ENCODE measurements around the gene TMEM134. TPM values are rescaled to one million over a fixed set of nuclear protein-coding genes. Genes with fewer than 3 reads are reported as not detected.
"Not testable (repeated sequence)": the region's sequence is repeated elsewhere in the genome, so short reads cannot be mapped to it uniquely, and the experiment has no call there.

The TMEM134 gene
- total RNA-seq, 1 donor from 2014 or later = 38.0 TPM

DNA sequence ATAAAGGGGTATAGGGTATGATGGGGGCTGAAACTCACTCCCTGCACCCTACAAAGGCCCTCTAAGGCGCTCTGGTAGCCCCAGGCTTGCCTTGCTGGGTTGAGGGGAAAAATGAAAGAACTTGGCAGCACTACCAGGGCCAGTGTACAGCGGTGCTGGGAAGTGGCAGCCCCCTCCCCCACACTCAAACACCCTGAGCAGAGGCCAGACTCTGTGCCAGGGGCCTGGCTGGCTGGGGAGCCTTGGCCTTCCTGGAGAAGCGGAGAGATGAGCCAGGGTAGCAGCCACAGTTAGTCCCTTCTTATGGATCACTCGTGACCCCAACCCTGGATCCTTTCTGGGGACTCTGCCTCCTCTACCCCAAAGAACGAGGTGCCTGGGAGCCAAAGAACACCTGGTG is 2.7 kb downstream of the TMEM134 start:
- Histone ChIP-seq H3K9me3 (ENCODE audit: insufficient read depth, low read depth, low read length) (no peaks in the 10 kb centered on the region), H3K4me3 (ENCODE audit: insufficient read depth, low read depth, low read length) (no peak overlapping the region), H3K4me1 (ENCODE audit: insufficient read depth, low read length) (peaks cover 16% of the 10 kb centered on the region), H4K20me1 (ENCODE audit: insufficient read depth, low read length) (no peaks in the 10 kb centered on the region), H3K36me3 (ENCODE audit: insufficient read depth, low read length) (no peaks in the 10 kb centered on the region), H3K27ac (ENCODE audit: low read depth, low read length) (no peak overlapping the region), H3K9ac (ENCODE audit: low read length) (no peak overlapping the region), H3K79me2 (ENCODE audit: insufficient read depth, low read length) (peaks cover 9% of the 10 kb centered on the region), H2AFZ (ENCODE audit: low read depth, low read length) (no peak overlapping the region), H3K4me2 (ENCODE audit: low read length) (no peak overlapping the region), H3K27me3 (ENCODE audit: insufficient read depth, low read length) (no peaks in the 10 kb centered on the region)
- no peak overlapping the region for H3K4me3 Mint-ChIP-seq (ENCODE audit: unreplicated experiment)
- DNase-seq (ENCODE audit: low read depth) (no peak), FAIRE-seq (no peak)
- H3K27ac Mint-ChIP-seq (ENCODE audit: unreplicated experiment) = no peak overlapping the region
- no peaks in the 10 kb centered on the region for H3K27me3 Mint-ChIP-seq (ENCODE audit: low read depth, unreplicated experiment)
- peaks cover 5% of the 10 kb centered on the region for H3K36me3 Mint-ChIP-seq (ENCODE audit: low read depth, unreplicated experiment)
- H3K4me1 Mint-ChIP-seq (ENCODE audit: low read depth, unreplicated experiment) = peaks cover 4% of the 10 kb centered on the region
- no peaks in the 10 kb centered on the region for H3K9me3 Mint-ChIP-seq (ENCODE audit: unreplicated experiment)
- no peak for TF ChIP-seq EZH2 (IDR thresholded peaks at IDR 0.05; ENCODE audit: insufficient read depth, low read length)
- TF ChIP-seq, protein P1, sequence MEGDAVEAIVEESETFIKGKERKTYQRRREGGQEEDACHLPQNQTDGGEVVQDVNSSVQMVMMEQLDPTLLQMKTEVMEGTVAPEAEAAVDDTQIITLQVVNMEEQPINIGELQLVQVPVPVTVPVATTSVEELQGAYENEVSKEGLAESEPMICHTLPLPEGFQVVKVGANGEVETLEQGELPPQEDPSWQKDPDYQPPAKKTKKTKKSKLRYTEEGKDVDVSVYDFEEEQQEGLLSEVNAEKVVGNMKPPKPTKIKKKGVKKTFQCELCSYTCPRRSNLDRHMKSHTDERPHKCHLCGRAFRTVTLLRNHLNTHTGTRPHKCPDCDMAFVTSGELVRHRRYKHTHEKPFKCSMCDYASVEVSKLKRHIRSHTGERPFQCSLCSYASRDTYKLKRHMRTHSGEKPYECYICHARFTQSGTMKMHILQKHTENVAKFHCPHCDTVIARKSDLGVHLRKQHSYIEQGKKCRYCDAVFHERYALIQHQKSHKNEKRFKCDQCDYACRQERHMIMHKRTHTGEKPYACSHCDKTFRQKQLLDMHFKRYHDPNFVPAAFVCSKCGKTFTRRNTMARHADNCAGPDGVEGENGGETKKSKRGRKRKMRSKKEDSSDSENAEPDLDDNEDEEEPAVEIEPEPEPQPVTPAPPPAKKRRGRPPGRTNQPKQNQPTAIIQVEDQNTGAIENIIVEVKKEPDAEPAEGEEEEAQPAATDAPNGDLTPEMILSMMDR (IDR thresholded peaks at IDR 0.05; ENCODE audit: insufficient read depth, low read depth, low read length) = no peak

DNA sequence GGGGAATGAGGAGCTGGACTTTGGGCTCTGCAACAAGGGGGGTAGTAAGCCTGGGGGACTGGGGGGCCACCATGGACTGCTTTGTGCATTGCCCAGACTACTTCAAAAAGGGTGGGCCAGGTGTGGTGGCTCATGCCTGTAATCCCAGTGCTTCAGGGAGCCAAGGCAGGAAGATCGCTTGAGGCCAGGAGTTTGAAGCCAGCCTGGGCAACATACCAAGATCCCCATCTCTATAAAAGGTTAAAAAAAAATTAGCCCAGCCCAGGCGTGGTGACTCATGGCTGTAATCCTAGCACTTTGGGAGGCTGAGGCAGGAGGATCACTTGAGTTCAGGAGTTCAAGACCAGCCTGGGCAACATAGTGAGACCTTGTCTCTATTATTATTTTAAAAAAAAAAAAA is 3.5 kb downstream of the TMEM134 start:
- H3K79me2 ChIP-seq (ENCODE audit: insufficient read depth, low read length); H3K27me3 ChIP-seq (ENCODE audit: insufficient read depth, low read length); H3K27me3 Mint-ChIP-seq (ENCODE audit: low read depth, unreplicated experiment); H3K36me3 ChIP-seq (ENCODE audit: insufficient read depth, low read length); H3K4me3 ChIP-seq (ENCODE audit: insufficient read depth, low read depth, low read length); FAIRE-seq; H3K9ac ChIP-seq (ENCODE audit: low read length); H2AFZ ChIP-seq (ENCODE audit: low read depth, low read length); H3K9me3 Mint-ChIP-seq (ENCODE audit: unreplicated experiment); DNase-seq (ENCODE audit: low read depth); H4K20me1 ChIP-seq (ENCODE audit: insufficient read depth, low read length); H3K9me3 ChIP-seq (ENCODE audit: insufficient read depth, low read depth, low read length); H3K4me1 Mint-ChIP-seq (ENCODE audit: low read depth, unreplicated experiment); H3K27ac ChIP-seq (ENCODE audit: low read depth, low read length); H3K36me3 Mint-ChIP-seq (ENCODE audit: low read depth, unreplicated experiment): not testable (repeated sequence)
- peak overlapping the region; percentile 77 for H3K4me3 Mint-ChIP-seq (ENCODE audit: unreplicated experiment)
- H3K27ac Mint-ChIP-seq (ENCODE audit: unreplicated experiment) = peak overlapping the region; percentile 47
- Histone ChIP-seq H3K4me1 (ENCODE audit: insufficient read depth, low read length) (peaks cover 16% of the 10 kb centered on the region), H3K4me2 (ENCODE audit: low read length) (peak overlapping the region; percentile 94)

DNA sequence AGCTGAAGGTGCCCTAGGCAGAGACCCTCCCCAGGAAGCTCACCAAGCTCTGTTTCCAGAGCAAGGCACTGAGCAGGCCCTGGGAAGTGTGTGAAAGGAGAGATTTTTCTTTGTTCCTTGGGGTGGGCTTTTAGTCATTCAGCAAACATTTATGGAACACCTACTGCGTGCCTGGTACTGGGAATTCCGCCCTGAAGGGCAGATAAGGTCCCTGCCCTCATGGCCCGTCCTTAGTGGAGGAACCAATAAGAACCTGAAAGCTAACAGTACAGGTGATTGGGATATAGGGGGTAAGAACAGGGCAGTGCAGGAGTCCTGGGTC is 3.9 kb downstream of the TMEM134 start:
- Histone ChIP-seq H3K79me2 (ENCODE audit: insufficient read depth, low read length) (peaks cover 9% of the 10 kb centered on the region), H3K27ac (ENCODE audit: low read depth, low read length) (peak overlapping the region; percentile 40), H3K9me3 (ENCODE audit: insufficient read depth, low read depth, low read length) (no peaks in the 10 kb centered on the region), H3K27me3 (ENCODE audit: insufficient read depth, low read length) (peaks cover 2% of the 10 kb centered on the region), H3K4me1 (ENCODE audit: insufficient read depth, low read length) (peaks cover 16% of the 10 kb centered on the region), H3K4me3 (ENCODE audit: insufficient read depth, low read depth, low read length) (peak overlapping the region; percentile 70), H3K36me3 (ENCODE audit: insufficient read depth, low read length) (no peaks in the 10 kb centered on the region), H4K20me1 (ENCODE audit: insufficient read depth, low read length) (no peaks in the 10 kb centered on the region), H3K9ac (ENCODE audit: low read length) (peak overlapping the region; percentile 84), H3K4me2 (ENCODE audit: low read length) (peak overlapping the region; percentile 94), H2AFZ (ENCODE audit: low read depth, low read length) (no peak overlapping the region)
- H3K36me3 Mint-ChIP-seq (ENCODE audit: low read depth, unreplicated experiment) = peaks cover 5% of the 10 kb centered on the region
- peaks cover 4% of the 10 kb centered on the region for H3K4me1 Mint-ChIP-seq (ENCODE audit: low read depth, unreplicated experiment)
- H3K27ac Mint-ChIP-seq (ENCODE audit: unreplicated experiment) = peak overlapping the region; percentile 47
- H3K27me3 Mint-ChIP-seq (ENCODE audit: low read depth, unreplicated experiment) = no peaks in the 10 kb centered on the region
- H3K4me3 Mint-ChIP-seq (ENCODE audit: unreplicated experiment) = peak overlapping the region; percentile 77
- H3K9me3 Mint-ChIP-seq (ENCODE audit: unreplicated experiment) = no peaks in the 10 kb centered on the region
- DNase-seq (ENCODE audit: low read depth) (no peak), FAIRE-seq (no peak)
- TF ChIP-seq, protein P1 (IDR thresholded peaks at IDR 0.05; ENCODE audit: insufficient read depth, low read depth, low read length) = no peak
- no peak for TF ChIP-seq EZH2 (IDR thresholded peaks at IDR 0.05; ENCODE audit: insufficient read depth, low read length)
